SK-N-MC (cell line): ENCODE measurements around the gene ZNF791.

Experiments used
- EZH2 ChIP-seq: fragments of 200-600 bp; sonication (generic); IDR thresholded peaks from one replicate; pipeline ENCODE4 v1.6.1; 2017; ENCODE audit warnings: antibody characterized with exemption
- POLR2AphosphoS5 ChIP-seq: IDR thresholded peaks from 2 replicates; pipeline ENCODE4 v1.6.1; 2012; ENCODE audit warnings: mild to moderate bottlenecking, low read depth, low read length, borderline replicate concordance

DNA sequence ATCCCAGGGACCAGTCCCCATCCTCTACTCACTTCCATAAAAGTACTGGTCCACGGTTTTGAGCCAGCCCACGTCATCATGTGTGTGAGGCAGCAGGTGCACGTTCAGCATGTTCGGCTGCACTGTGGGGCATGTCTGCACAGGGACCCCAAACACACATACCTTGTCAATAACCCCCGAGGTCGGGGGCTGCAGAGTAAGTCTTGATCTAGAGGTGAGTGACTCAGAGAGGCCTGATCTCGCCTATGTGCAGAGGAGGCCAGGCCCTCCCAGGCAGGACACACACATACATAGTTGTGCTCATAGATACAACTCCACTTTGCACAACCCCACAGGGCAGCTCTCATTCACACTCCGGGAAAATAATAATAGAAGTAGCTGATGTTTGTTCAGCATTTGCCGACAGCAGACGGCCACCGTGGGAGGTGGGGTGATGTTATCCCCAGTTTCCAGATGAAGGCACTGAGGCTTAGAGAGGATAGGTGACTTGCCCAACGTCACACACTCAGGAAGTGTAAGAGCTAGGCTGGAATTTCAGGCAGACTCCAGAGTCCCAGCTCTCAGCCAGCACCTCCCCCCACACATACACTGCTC, 55.0 kb downstream of the ZNF791 start:
- TF ChIP-seq POLR2AphosphoS5 (no peak), EZH2 (no peak)
